ENCODE measurements around the gene YTHDC2. TPM values are rescaled to one million over a fixed set of nuclear protein-coding genes. Genes with fewer than 3 reads are reported as not detected.

Gene YTHDC2
- total RNA-seq, 1 donor from 2014 or later, result 20.1 TPM

DNA sequence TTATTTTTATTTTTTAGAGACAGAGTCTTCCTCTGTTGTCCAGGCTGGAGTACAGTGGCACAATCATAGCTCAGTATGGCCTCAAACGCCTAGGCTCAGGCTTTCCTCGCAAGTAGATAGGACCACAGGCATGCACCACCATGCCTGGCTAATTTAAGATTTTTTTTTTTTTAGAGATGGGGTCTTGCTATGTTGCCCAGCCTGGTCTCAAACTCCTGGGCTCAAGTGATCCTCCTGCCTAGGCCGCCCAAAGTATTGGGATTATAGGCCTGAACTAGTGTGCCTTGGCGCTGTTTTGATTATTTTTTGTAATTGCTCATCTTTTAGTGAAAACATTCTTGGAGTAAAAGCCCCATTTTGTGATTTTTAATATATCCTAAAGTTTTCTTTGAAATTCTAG lies 5.4 kb downstream of the YTHDC2 start:
- H3K27ac Mint-ChIP-seq (ENCODE audit: unreplicated experiment), result peak overlapping the region; percentile 27
- H3K9me3 Mint-ChIP-seq (ENCODE audit: low read depth), result peaks cover 3% of the 10 kb centered on the region
- peaks cover 39% of the 10 kb centered on the region for H3K4me1 Mint-ChIP-seq (ENCODE audit: low read depth)
- peaks cover 10% of the 10 kb centered on the region for H3K36me3 Mint-ChIP-seq (ENCODE audit: low read depth)
- no peaks in the 10 kb centered on the region for H3K27me3 Mint-ChIP-seq (ENCODE audit: low read depth)
- TF ChIP-seq, protein P1, sequence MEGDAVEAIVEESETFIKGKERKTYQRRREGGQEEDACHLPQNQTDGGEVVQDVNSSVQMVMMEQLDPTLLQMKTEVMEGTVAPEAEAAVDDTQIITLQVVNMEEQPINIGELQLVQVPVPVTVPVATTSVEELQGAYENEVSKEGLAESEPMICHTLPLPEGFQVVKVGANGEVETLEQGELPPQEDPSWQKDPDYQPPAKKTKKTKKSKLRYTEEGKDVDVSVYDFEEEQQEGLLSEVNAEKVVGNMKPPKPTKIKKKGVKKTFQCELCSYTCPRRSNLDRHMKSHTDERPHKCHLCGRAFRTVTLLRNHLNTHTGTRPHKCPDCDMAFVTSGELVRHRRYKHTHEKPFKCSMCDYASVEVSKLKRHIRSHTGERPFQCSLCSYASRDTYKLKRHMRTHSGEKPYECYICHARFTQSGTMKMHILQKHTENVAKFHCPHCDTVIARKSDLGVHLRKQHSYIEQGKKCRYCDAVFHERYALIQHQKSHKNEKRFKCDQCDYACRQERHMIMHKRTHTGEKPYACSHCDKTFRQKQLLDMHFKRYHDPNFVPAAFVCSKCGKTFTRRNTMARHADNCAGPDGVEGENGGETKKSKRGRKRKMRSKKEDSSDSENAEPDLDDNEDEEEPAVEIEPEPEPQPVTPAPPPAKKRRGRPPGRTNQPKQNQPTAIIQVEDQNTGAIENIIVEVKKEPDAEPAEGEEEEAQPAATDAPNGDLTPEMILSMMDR (IDR thresholded peaks at IDR 0.05), result no peak
- DNase-seq (ENCODE audit: low spot score), result no peak
- H3K4me3 Mint-ChIP-seq (ENCODE audit: unreplicated experiment), result no peak overlapping the region

DNA sequence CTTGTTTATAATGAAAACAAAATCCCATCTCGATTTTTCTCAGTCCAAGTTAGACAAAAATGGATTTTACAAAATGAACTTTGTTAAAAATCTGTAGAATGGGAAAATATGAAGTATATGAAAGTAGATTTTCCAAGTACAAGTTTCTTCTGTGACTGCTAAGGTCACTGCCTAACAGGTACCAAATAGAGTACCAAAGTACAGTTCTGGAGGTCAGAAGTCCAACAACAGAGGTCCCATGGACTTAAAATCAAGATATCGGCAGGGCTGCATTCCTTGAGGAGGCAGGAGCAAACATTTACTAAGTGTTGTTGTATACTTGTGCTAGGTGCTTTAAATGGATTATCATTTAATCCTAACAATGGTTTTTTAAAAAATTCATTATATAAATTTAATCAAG lies 5.9 kb downstream of the YTHDC2 start:
- Mint-ChIP-seq H3K4me1 (ENCODE audit: low read depth) (peaks cover 36% of the 10 kb centered on the region), H3K27me3 (ENCODE audit: low read depth) (no peaks in the 10 kb centered on the region), H3K36me3 (ENCODE audit: low read depth) (peaks cover 10% of the 10 kb centered on the region), H3K4me3 (ENCODE audit: unreplicated experiment) (no peak overlapping the region), H3K9me3 (ENCODE audit: low read depth) (peaks cover 3% of the 10 kb centered on the region), H3K27ac (ENCODE audit: unreplicated experiment) (peak overlapping the region; percentile 27)
- TF ChIP-seq, protein P1 (IDR thresholded peaks at IDR 0.05), result no peak
- no peak for DNase-seq (ENCODE audit: low spot score)

DNA sequence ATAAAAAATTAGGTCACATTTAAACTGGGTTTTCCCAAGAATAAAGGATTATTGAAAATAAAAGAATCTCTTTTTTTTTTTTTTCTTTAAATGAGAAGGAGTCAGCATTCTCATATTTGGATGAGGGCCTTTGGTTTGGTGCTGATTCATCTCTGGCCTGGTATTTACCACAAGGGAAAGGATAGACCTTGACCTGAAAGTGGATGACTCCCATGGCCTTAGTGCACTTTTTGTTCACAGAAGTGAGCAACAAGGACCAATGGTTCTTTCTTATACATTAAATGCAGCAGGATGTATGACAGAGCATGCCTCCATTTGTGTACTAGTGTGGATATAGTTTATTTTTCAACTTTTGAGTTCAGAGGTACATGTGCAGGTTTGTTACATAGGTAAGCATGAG lies 6.9 kb downstream of the YTHDC2 start:
- H3K9me3 Mint-ChIP-seq (ENCODE audit: low read depth), result peaks cover 3% of the 10 kb centered on the region

DNA sequence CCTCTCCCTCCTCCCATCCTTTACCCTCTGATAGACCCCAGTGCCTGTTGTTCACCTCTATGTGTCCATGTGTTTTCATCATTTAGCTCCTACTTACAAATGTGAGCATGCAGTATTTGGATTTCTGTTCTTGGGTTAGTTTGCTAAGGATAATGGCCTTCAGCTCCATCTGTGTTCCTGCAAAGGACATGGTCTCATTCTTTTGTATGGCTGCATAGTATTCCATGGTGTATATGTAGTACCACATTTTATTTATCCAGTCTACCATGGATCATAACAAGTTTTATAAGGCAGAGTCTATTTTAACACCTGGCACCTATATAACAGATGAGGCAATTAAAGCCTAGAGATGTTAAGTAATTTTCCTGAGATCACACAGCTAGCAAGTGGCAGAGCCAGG lies 7.4 kb downstream of the YTHDC2 start:
- Mint-ChIP-seq H3K9me3 (ENCODE audit: low read depth) (peaks cover 3% of the 10 kb centered on the region), H3K36me3 (ENCODE audit: low read depth) (peaks cover 10% of the 10 kb centered on the region), H3K27ac (ENCODE audit: unreplicated experiment) (no peak overlapping the region), H3K4me3 (ENCODE audit: unreplicated experiment) (no peak overlapping the region), H3K4me1 (ENCODE audit: low read depth) (peaks cover 22% of the 10 kb centered on the region), H3K27me3 (ENCODE audit: low read depth) (no peaks in the 10 kb centered on the region)
- no peak for DNase-seq (ENCODE audit: low spot score)
- TF ChIP-seq, protein P1 (IDR thresholded peaks at IDR 0.05), result no peak

More for the DNA sequence above, 6.9 kb downstream of the YTHDC2 start:
- DNase-seq (ENCODE audit: low spot score), result no peak
- TF ChIP-seq, protein P1 (IDR thresholded peaks at IDR 0.05), result no peak
- Mint-ChIP-seq H3K4me3 (ENCODE audit: unreplicated experiment) (no peak overlapping the region), H3K27ac (ENCODE audit: unreplicated experiment) (no peak overlapping the region), H3K36me3 (ENCODE audit: low read depth) (peaks cover 10% of the 10 kb centered on the region), H3K27me3 (ENCODE audit: low read depth) (no peaks in the 10 kb centered on the region), H3K4me1 (ENCODE audit: low read depth) (peaks cover 27% of the 10 kb centered on the region)

DNA sequence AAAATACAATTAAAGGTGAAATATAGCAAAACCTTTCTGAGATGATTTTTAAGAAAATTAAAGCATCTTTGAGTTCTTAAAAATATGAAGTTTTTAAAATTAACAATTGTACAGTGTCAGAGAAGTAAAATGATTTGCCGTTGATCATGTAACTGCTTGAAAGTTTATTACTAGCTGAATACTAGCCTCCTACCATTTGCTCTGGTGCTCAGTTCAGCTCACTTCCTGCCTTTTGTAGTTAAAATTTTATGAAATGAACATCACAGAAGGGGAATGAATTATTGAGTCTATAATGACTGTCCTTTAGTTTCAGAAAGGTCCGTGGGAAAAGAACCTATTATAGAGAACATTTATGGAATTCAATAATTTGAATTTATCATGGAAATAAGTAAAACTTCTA lies 9.7 kb downstream of the YTHDC2 start:
- TF ChIP-seq, protein P1 (IDR thresholded peaks at IDR 0.05), result no peak
- Mint-ChIP-seq H3K4me3 (ENCODE audit: unreplicated experiment) (no peak overlapping the region), H3K27ac (ENCODE audit: unreplicated experiment) (no peak overlapping the region), H3K4me1 (ENCODE audit: low read depth) (peaks cover 18% of the 10 kb centered on the region), H3K9me3 (ENCODE audit: low read depth) (peaks cover 3% of the 10 kb centered on the region), H3K27me3 (ENCODE audit: low read depth) (no peaks in the 10 kb centered on the region), H3K36me3 (ENCODE audit: low read depth) (peaks cover 6% of the 10 kb centered on the region)
- no peak for DNase-seq (ENCODE audit: low spot score)
